ELR (cell line): ENCODE data around the gene FSTL4.

Experiments
- DNase-seq: peaks from one replicate; pipeline ENCODE4 v3.0.0-alpha.2; 2015; ENCODE audit warnings: low read depth

The FSTL4 gene

GRCh38 chr5:133321286-133321832 is 291.0 kb downstream of the FSTL4 start:
- no peak for DNase-seq

GRCh38 chr5:133319905-133320520 is 292.3 kb downstream of the FSTL4 start:
- DNase-seq, result peak; percentile 6

DNA sequence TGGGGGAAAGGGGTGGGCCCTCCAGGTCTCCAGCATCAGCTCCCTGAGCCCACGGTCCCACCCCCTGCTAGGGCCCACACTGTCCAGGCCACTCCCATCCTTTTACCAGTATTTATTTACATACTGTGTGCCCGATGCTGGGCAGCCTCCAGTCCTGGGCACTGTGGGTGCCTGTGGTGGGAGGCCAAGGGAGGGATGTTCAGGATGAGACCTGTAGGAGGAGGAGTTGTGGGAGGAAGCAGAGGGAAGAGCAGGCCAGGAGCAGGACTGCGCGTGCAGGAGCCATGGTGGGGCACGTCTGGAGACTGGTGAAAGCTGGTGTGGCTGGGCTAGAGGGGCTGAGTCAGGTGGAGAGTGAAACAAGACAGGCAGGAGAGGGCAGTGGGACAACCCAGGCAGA is 293.1 kb downstream of the FSTL4 start:
- no peak for DNase-seq

DNA sequence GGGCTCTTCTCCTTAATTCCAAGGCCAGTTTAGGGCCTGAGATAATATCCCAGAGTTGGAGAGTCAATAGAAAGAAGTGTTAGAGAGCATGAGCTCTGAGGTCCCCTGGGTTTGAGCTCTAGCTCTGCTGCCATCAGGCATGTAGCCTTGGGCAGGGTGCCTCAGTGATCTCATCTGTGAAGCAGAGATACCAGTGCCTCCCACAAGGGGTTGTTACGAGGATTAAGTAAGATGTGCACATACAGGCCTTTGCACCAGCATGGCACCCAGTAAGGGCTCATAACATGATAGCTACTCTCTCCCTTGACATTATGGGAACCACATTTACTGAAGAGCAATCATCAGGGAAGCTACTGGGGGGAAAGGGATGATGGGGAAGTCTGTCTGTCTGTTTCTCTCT is 294.8 kb downstream of the FSTL4 start:
- DNase-seq, result peak; percentile 5

- peak; percentile 36 for DNase-seq
These were observed 295.7 kb downstream of the FSTL4 start for GRCh38 chr5:133316346-133317343.

GRCh38 chr5:133314086-133314485 is 298.3 kb downstream of the FSTL4 start:
- DNase-seq, result no peak

- DNase-seq, result no peak
These were observed 301.2 kb downstream of the FSTL4 start for GRCh38 chr5:133311176-133311575.

DNA sequence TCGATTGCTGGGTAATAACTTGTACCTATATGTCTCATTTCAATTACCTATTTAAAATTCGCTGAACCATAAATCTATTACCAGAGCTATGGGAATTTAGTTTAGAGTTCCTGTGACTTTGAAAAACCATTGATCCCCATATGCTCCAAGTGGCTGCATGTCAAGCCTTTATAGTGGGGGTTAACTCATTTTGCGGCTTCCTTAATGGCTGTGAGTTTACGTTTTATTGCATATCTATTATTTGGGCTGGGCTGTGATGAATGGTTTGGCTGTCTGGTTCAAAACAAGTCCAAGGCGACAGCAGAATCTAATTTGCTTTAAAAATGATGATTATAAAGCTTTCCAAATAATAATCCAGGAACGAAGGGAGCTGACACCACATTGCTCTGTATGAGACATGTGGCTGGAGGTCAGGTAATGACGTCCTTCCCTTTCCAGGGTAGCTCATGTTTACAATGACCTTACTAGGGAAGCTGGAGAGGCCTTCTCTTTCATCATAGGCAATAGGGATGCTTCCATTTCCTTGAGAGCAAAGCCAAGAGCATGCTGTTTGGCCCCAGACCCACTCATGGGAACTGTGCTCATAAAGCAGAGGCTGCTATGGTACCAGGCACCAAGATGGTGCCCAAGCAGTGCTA is 302.2 kb downstream of the FSTL4 start:
- no peak for DNase-seq

GRCh38 chr5:133309166-133309795 is 303.1 kb downstream of the FSTL4 start:
- DNase-seq, result no peak

GRCh38 chr5:133307275-133307674 is 305.1 kb downstream of the FSTL4 start:
- DNase-seq, result no peak

- no peak for DNase-seq
These were observed 307.6 kb downstream of the FSTL4 start for GRCh38 chr5:133304707-133305216.

DNA sequence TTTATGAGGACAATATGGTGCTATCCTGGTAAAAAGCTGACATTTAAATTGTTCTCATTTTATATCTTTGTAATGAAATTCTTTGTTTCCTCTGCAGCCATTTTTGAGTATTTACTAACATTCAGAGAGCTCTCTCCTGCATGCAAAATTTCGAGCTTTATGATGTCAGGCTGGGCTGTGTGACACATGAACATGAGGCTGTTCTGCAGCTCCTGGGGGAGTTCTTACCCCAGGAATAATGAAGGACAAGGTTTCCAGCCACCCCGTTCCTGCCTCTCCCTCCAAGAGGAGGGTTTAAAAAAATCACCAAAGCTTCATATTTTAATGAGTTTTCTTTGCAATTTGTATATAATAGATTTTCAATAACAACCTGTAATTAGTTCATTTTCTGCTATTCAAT is 308.2 kb downstream of the FSTL4 start:
- DNase-seq, result no peak

GRCh38 chr5:133303298-133303697 is 309.0 kb downstream of the FSTL4 start:
- no peak for DNase-seq

DNA sequence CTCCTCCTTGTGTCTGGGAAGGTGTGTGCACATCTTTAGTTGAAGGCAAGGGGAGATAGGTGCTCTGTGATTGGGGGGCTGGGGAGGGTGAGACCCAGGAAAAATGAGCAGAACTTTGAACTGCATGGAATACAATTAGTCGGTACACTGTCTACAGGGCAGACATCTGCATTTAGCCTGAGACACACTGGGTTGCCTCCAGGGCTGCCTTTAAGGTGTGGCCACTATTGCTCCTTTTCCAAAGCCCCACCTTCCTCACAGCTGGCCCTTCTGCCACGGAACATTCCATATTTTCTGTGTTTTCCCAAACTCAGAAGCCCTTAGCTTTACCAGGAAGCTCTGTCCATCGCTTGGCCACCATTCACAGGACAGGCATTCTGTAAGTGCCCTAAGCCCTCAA is 312.6 kb downstream of the FSTL4 start:
- no peak for DNase-seq

- no peak for DNase-seq
These were observed 313.3 kb downstream of the FSTL4 start for GRCh38 chr5:133299021-133299420.

- no peak for DNase-seq
These were observed 313.9 kb downstream of the FSTL4 start for GRCh38 chr5:133298447-133298846.

- DNase-seq, result no peak
These were observed 315.0 kb downstream of the FSTL4 start for GRCh38 chr5:133297293-133297692.

DNA sequence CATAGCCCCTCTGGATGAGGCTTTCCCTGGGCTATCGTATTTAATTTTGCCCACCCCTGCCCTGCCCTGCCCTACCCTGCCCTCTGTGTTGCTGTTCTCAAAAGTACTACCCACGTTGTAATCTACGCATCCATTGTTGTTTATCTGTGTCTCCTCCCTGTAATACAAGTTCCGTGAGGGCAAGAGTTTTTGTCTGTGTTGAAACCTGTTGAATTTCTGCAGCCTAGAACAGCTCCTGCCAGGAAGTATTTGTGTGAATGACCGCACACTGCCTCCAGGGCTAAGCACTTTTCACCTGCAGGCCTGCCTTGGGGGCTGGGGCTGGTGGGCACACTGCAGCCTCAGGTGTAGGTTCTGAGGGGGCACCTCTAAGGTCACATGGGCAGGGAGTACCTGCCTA is 315.7 kb downstream of the FSTL4 start:
- DNase-seq, result no peak

DNA sequence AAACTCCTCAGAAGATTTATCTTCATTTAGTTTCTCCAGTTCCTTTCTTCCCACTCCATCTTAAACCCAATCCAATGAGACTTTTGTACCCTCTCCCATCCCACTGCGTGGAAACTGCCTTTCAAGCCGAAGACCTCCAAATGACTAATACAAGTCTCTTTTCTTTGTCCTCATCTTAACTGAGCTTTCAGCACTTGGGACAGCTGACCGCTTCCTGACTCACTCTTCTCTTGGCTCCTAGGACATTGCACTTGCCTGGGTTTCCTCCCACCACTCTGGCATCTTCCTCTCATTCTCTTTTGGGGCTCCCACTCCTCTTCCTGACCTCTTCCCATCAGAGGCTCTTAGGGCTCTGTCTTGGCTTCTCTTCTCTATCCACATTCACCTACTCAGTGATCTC is 316.8 kb downstream of the FSTL4 start:
- no peak for DNase-seq

DNA sequence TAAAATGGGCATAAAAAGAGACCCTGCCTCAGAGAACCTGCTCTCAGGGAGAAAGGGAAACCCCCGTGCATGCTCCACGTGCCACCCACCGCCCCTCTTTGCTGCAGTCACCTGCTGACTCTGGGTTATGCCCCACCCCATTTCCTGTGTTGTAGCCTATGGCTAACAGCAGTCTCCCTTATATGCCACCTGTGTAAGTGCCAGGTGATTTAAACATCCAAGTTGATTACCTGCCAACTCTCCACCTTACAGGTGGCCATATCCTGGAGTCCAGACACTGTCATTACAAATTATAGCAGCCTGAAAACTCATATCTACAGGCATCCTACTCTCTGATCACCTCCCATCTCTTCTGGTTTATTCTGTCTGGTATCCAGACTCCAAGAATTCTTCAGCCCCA is 318.0 kb downstream of the FSTL4 start:
- DNase-seq, result no peak

- DNase-seq, result no peak
These were observed 318.4 kb downstream of the FSTL4 start for GRCh38 chr5:133293960-133294359.

GRCh38 chr5:133292300-133292699 is 320.0 kb downstream of the FSTL4 start:
- peak; percentile 40 for DNase-seq
